SK-N-SH (cell line): ENCODE data around the gene CFAP251. TPM values are rescaled to one million over a fixed set of nuclear protein-coding genes. Genes with fewer than 3 reads are reported as not detected.
"Not testable (repeated sequence)": the region's sequence is repeated elsewhere in the genome, so short reads cannot be mapped to it uniquely, and the experiment has no call there.

Experiments used
- CTCF ChIA-PET: fragments of 300-600, 350-600 bp; formaldehyde crosslinking; extraction: SDS; loops from one replicate; lab custom pipeline; 2021; lab: Yijun Ruan, JAX
- POLR2A ChIA-PET: fragments of 350-600 bp; sonication (Branson Sonifier 250); formaldehyde crosslinking; extraction: SDS; loops from one replicate; lab custom pipeline; 2020; ENCODE audit warnings: antibody characterized with exemption, inconsistent platforms; lab: Yijun Ruan, JAX
- DNase-seq: peaks from one replicate; pipeline ENCODE4 v3.0.0; 2012
- H2AFZ ChIP-seq: fragments of 200-600 bp; sonication (generic); 2 replicates; pipeline ENCODE4 v1.8.1; 2016; ENCODE audit warnings: antibody characterized with exemption, mild to moderate bottlenecking, low read depth
- H3F3A ChIP-seq: fragments of 200-600 bp; sonication (generic); replicated peaks from 2 replicates; pipeline ENCODE3; 2016; ENCODE audit warnings: antibody characterized with exemption, mild to moderate bottlenecking; ENCODE audit not compliant: insufficient read depth
- H3K27ac ChIP-seq, 2 experiments: fragments of 200-500 bp in 1 of 2; fragments of 200-600 bp in 1 of 2; sonication (Bioruptor generic) in 1 of 2; sonication (generic), shearing (Covaris generic) in 1 of 2; 2 replicates each; pipeline versions ENCODE4 v1.5.1 to v1.6.1; 2014 to 2016; ENCODE audit warnings: low read depth in 2 of 2, inconsistent platforms in 1 of 2, low read length in 1 of 2, mild to moderate bottlenecking in 1 of 2, mixed read lengths in 1 of 2
- H3K27me3 ChIP-seq: fragments of 200-600 bp; sonication (generic), shearing (Covaris generic); 2 replicates; pipeline ENCODE4 v1.6.1; 2016; ENCODE audit warnings: mixed run types; ENCODE audit not compliant: insufficient read depth
- H3K36me3 ChIP-seq, 2 experiments: fragments of 200-500 bp in 1 of 2; fragments of 200-600 bp in 1 of 2; sonication (Bioruptor generic) in 1 of 2; sonication (generic) in 1 of 2; replicated peaks in 1 of 2; 2 replicates each; pipeline versions ENCODE3 to v1.5.1; 2014 to 2016; ENCODE audit warnings: low read length in 1 of 2, mild to moderate bottlenecking in 1 of 2; ENCODE audit not compliant: insufficient read depth in 2 of 2, control insufficient read depth in 1 of 2
- H3K4me1 ChIP-seq, 2 experiments: fragments of 200-500 bp in 1 of 2; fragments of 200-600 bp in 1 of 2; sonication (Bioruptor generic) in 1 of 2; sonication (generic), shearing (Covaris generic) in 1 of 2; 2 replicates each; pipeline versions ENCODE4 v1.5.1 to v1.6.1; 2014 to 2016; ENCODE audit warnings: low read depth in 1 of 2, low read length in 1 of 2, mixed run types in 1 of 2; ENCODE audit not compliant: insufficient read depth in 2 of 2, control insufficient read depth in 1 of 2
- H3K4me2 ChIP-seq: fragments of 200-600 bp; sonication (generic), shearing (Covaris generic); 2 replicates; pipeline ENCODE4 v1.6.1; 2017; ENCODE audit warnings: mixed run types
- H3K4me3 ChIP-seq, 2 experiments: fragments of 200-500 bp in 1 of 2; fragments of 200-600 bp in 1 of 2; sonication (Bioruptor generic) in 1 of 2; sonication (generic), shearing (Covaris generic) in 1 of 2; 2 replicates each; pipeline versions ENCODE4 v1.5.1 to v1.8.1; 2014 to 2016; ENCODE audit warnings: low read depth in 2 of 2, inconsistent platforms in 1 of 2, low read length in 1 of 2, mild to moderate bottlenecking in 1 of 2, mixed read lengths in 1 of 2, moderate library complexity in 1 of 2
- H3K79me2 ChIP-seq: fragments of 200-600 bp; sonication (generic); 2 replicates; pipeline ENCODE4 v1.8.1; 2017; ENCODE audit warnings: mild to moderate bottlenecking; ENCODE audit not compliant: insufficient read depth
- H3K9ac ChIP-seq: fragments of 200-600 bp; sonication (generic); 2 replicates; pipeline ENCODE4 v1.6.1; 2017; ENCODE audit warnings: mixed run types
- H3K9me2 ChIP-seq: fragments of 200-600 bp; sonication (generic); 2 replicates; pipeline ENCODE4 v1.6.1; 2017; ENCODE audit warnings: mixed run types
- H3K9me3 ChIP-seq: fragments of 200-600 bp; sonication (generic); 2 replicates; pipeline ENCODE4 v1.6.1; 2017; ENCODE audit warnings: mixed run types, mild to moderate bottlenecking, moderate library complexity
- H4K20me1 ChIP-seq: fragments of 200-600 bp; sonication (generic); 2 replicates; pipeline ENCODE4 v1.6.1; 2017; ENCODE audit warnings: mild to moderate bottlenecking, mixed run types; ENCODE audit not compliant: insufficient read depth
- CHD2 ChIP-seq: fragments of 150-350 bp; IDR thresholded peaks from 2 replicates; pipeline ENCODE4 v1.6.1; 2018; ENCODE audit warnings: low read length; ENCODE audit not compliant: partially characterized antibody
- ELF1 ChIP-seq: IDR thresholded peaks from 2 replicates; pipeline ENCODE4 v1.4.0; 2012
- EP300 ChIP-seq, 2 experiments: IDR thresholded peaks; 2 replicates each; pipeline versions ENCODE4 v1.4.0 to v1.6.1; 2012; ENCODE audit warnings: borderline replicate concordance in 1 of 2, low read depth in 1 of 2, low read length in 1 of 2
- EZH2phosphoT487 ChIP-seq: fragments of 200-600 bp; sonication (generic); IDR thresholded peaks from 2 replicates; pipeline ENCODE4 v1.6.1; 2017; ENCODE audit warnings: low read depth, mixed run types, mild to moderate bottlenecking, antibody characterized with exemption, moderate library complexity, borderline replicate concordance
- FOXJ3 ChIP-seq: sonication (generic); formaldehyde crosslinking; IDR thresholded peaks from 2 replicates; pipeline ENCODE4 v1.5.1; 2020; ENCODE audit warnings: mild to moderate bottlenecking, missing genetic modification reagents
- FOXM1 ChIP-seq: IDR thresholded peaks from 2 replicates; pipeline ENCODE4 v1.4.0; 2012; ENCODE audit warnings: low read depth, mild to moderate bottlenecking
- GABPA ChIP-seq: IDR thresholded peaks from 2 replicates; pipeline ENCODE4 v1.4.0; 2012; ENCODE audit warnings: low read depth, mild to moderate bottlenecking
- JUND ChIP-seq: IDR thresholded peaks from 2 replicates; pipeline ENCODE4 v1.4.0; 2012
- MEF2A ChIP-seq: IDR thresholded peaks from 2 replicates; pipeline ENCODE4 v1.4.0; 2012; ENCODE audit warnings: low read depth, borderline replicate concordance
- MXI1 ChIP-seq: IDR thresholded peaks from 2 replicates; pipeline ENCODE4 v1.6.1; 2012; ENCODE audit warnings: mild to moderate bottlenecking, low read depth, low read length, improper control_type of control experiment
- NRF1 ChIP-seq: IDR thresholded peaks from 2 replicates; pipeline ENCODE4 v1.6.1; 2012; ENCODE audit warnings: low read depth, mild to moderate bottlenecking, low read length
- RAD21 ChIP-seq: IDR thresholded peaks from 2 replicates; pipeline ENCODE4 v1.6.1; 2012; ENCODE audit warnings: mild to moderate bottlenecking, low read length
- RCOR1 ChIP-seq: fragments of 150-350 bp; IDR thresholded peaks from 2 replicates; pipeline ENCODE4 v1.6.1; 2017; ENCODE audit warnings: antibody characterized with exemption, low read length
- RXRA ChIP-seq: IDR thresholded peaks from 2 replicates; pipeline ENCODE4 v1.4.0; 2012; ENCODE audit warnings: low read depth, mild to moderate bottlenecking, borderline replicate concordance
- TEAD4 ChIP-seq: IDR thresholded peaks from 2 replicates; pipeline ENCODE4 v1.4.0; 2012; ENCODE audit warnings: mild to moderate bottlenecking, borderline replicate concordance; ENCODE audit not compliant: insufficient read depth
- YY1 ChIP-seq: IDR thresholded peaks from 2 replicates; pipeline ENCODE4 v1.4.0; 2012; ENCODE audit warnings: low read depth, mild to moderate bottlenecking
- WGBS: methylation state at CpG from one replicate; pipeline ENCODE4 v1.1.6; 2017; ENCODE audit warnings: low lambda C conversion rate; 5-methylcytosine and 5-hydroxymethylcytosine counted together
- polyA plus RNA-seq, 3 experiments: library from polyadenylated mRNA; depleted of rRNA; stranded (reverse); fragments of >200 nt; gene quantifications; 2 replicates each; pipeline ENCODE4 v1.2.3, GENCODE V29; 2012
- TF ChIP-seq, protein P1 (sequence below): IDR thresholded peaks from 2 replicates; pipeline ENCODE4 v1.4.0; 2012; ENCODE audit warnings: low read depth, borderline replicate concordance
- TF ChIP-seq, protein P2 (sequence below): IDR thresholded peaks from 2 replicates; pipeline ENCODE4 v1.4.0; 2012; ENCODE audit warnings: low read depth, borderline replicate concordance
- TF ChIP-seq, protein P3 (sequence below): fragments of 150-350 bp; IDR thresholded peaks from 2 replicates; pipeline ENCODE4 v1.6.1; 2016; ENCODE audit warnings: mild to moderate bottlenecking, low read depth, low read length

Gene CFAP251
- polyA plus RNA-seq, 1 of the 3 experiments (the other 2 are of a cell fraction): 5.7 TPM

DNA sequence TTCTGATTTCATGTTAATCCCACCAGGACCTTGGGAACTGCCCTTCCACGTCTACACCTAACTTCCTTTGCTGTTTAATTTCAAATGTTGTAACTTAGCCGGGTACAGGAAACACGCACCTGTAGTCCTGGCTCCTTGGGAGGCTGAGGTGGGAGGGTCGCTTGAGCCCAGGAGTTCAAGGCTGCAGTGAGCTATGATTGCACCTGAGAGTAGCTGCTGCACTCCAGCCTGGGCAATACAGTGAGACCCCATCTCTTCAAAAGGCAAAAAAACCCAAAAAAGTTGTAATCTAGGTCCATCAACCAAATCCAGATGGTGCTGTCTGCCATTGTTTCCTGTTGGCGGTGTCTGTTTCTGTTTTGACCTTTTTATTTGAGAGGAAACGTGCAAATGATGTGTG lies 117.8 kb downstream of the CFAP251 start:
- 94% methylated on average over 6 of the region's 6 CpGs for WGBS
- Histone ChIP-seq H3K4me3 (no peak overlapping the region), H3K27ac (no peak overlapping the region), H3K4me2 (no peak overlapping the region), H3K36me3 (peaks cover 0 to 35% of the 10 kb centered on the region in 2 experiments), H2AFZ (no peak overlapping the region), H3K27me3 (no peaks in the 10 kb centered on the region), H3F3A (peaks cover 4% of the 10 kb centered on the region), H4K20me1 (peaks cover 22% of the 10 kb centered on the region; the same call in 1 of the 2 replicates), H3K79me2 (peaks cover 78% of the 10 kb centered on the region), H3K4me1 (no peaks in the 10 kb centered on the region), H3K9me2 (no peaks in the 10 kb centered on the region), H3K9ac (no peak overlapping the region), H3K9me3 (no peaks in the 10 kb centered on the region)
- DNase-seq: no peak
- TF ChIP-seq EP300 (IDR thresholded peaks at IDR 0.05; ENCODE audit: borderline replicate concordance in 1 of 2, low read depth in 1 of 2, low read length in 1 of 2): no peak
- no peak for TF ChIP-seq RCOR1
- TF ChIP-seq, protein P1, sequence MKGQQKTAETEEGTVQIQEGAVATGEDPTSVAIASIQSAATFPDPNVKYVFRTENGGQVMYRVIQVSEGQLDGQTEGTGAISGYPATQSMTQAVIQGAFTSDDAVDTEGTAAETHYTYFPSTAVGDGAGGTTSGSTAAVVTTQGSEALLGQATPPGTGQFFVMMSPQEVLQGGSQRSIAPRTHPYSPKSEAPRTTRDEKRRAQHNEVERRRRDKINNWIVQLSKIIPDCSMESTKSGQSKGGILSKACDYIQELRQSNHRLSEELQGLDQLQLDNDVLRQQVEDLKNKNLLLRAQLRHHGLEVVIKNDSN: no peak
- no peak for TF ChIP-seq MXI1
- TF ChIP-seq, protein P2, sequence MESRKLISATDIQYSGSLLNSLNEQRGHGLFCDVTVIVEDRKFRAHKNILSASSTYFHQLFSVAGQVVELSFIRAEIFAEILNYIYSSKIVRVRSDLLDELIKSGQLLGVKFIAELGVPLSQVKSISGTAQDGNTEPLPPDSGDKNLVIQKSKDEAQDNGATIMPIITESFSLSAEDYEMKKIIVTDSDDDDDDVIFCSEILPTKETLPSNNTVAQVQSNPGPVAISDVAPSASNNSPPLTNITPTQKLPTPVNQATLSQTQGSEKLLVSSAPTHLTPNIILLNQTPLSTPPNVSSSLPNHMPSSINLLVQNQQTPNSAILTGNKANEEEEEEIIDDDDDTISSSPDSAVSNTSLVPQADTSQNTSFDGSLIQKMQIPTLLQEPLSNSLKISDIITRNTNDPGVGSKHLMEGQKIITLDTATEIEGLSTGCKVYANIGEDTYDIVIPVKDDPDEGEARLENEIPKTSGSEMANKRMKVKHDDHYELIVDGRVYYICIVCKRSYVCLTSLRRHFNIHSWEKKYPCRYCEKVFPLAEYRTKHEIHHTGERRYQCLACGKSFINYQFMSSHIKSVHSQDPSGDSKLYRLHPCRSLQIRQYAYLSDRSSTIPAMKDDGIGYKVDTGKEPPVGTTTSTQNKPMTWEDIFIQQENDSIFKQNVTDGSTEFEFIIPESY: no peak
- TF ChIP-seq FOXJ3 (CRISPR knock-in tag): no peak
- TF ChIP-seq FOXM1: no peak
- TF ChIP-seq GABPA: no peak
- TF ChIP-seq CHD2: no peak
- TF ChIP-seq RAD21: no peak
- no peak for TF ChIP-seq ELF1
- TF ChIP-seq, protein P3, sequence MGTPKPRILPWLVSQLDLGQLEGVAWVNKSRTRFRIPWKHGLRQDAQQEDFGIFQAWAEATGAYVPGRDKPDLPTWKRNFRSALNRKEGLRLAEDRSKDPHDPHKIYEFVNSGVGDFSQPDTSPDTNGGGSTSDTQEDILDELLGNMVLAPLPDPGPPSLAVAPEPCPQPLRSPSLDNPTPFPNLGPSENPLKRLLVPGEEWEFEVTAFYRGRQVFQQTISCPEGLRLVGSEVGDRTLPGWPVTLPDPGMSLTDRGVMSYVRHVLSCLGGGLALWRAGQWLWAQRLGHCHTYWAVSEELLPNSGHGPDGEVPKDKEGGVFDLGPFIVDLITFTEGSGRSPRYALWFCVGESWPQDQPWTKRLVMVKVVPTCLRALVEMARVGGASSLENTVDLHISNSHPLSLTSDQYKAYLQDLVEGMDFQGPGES: no peak
- TF ChIP-seq RXRA: no peak
- POLR2A ChIA-PET: no interaction called here
- CTCF ChIA-PET: no interaction called here

DNA sequence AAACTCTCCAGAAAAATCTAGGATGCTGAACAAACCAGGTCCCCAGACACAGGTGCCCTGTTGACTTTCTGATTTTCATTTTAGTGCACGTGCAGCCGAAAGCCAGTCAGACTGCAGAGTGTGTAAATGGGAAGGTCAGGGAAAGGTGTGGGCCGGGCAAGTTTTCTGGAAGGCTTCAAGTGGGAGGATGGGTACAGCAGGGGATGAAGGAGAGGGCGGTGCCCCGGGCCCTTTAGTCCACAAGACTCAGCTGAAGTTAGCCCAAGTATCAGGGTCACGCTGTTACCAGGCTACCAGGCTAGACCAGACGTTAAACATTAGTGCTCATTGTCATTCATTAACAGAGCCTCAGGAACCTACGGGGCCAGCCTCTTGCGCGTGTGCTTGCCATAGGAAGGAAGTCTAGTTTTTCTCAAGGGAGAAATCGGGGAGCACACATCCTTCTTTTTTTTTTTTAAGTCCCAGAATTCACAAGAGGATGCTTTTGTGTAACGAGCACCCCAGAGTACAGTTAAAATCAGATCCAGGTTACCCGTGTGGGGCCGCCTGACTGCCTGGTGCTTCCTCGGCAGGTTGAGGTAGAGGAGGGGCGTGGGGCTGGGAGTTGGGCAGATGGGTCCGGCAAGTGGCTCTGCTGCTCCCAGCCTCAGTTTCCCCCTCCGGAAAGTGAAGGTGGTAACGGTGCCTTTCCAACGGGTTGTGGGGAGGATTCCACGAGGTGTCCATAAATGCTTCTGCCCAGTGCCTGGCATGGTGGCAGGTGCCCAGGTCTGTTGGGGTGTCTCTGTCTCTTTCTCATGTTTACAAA lies 122.4 kb downstream of the CFAP251 start:
- POLR2A ChIA-PET: no interaction called here

DNA sequence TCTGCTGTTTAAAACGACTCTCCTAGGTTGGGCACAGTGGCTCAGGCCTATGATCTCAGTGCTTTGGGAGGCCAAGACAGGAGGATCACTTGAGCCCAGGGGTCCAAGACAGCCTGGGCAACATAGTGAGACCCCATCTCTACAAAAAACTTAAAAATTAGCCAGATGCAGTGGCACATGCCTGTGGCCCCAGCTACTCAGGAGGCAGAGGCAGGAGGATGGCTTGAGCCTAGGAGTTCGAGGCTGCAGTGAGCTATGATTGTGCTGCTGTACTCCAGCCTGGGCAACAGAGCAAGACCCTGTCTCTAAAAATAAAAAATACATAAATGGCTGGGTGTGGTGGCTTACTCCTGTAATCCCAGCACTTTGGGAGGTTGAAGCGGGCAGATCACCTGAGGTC lies 123.1 kb downstream of the CFAP251 start:
- H3K27ac ChIP-seq, H3K9me3 ChIP-seq, H3K4me3 ChIP-seq, H4K20me1 ChIP-seq, CTCF ChIA-PET, DNase-seq, H2AFZ ChIP-seq, H3F3A ChIP-seq, POLR2A ChIA-PET, H3K9me2 ChIP-seq, H3K4me1 ChIP-seq, H3K9ac ChIP-seq, H3K27me3 ChIP-seq, H3K4me2 ChIP-seq: not testable (repeated sequence)
- Histone ChIP-seq H3K36me3 (peaks cover 9 to 63% of the 10 kb centered on the region in 2 experiments), H3K79me2 (peaks cover 33% of the 10 kb centered on the region)
- 98% methylated on average over 3 of the region's 3 CpGs for WGBS

More for the DNA sequence above, 122.4 kb downstream of the CFAP251 start:
- Histone ChIP-seq H3K9me2 (no peaks in the 10 kb centered on the region), H3K4me2 (no peak overlapping the region), H3K4me1 (no peaks in the 10 kb centered on the region), H2AFZ (no peak overlapping the region), H3K27me3 (no peaks in the 10 kb centered on the region), H3K9me3 (no peaks in the 10 kb centered on the region), H3K27ac (no peak overlapping the region), H3K4me3 (no peak overlapping the region), H3K9ac (no peak overlapping the region), H3K36me3 (peaks cover 4 to 66% of the 10 kb centered on the region in 2 experiments), H3F3A (peaks cover 9% of the 10 kb centered on the region), H4K20me1 (no peaks in the 10 kb centered on the region), H3K79me2 (peaks cover 40% of the 10 kb centered on the region)
- CTCF ChIA-PET: no interaction called here
- no peak for DNase-seq
- TF ChIP-seq MXI1 (no peak), RCOR1 (no peak), MEF2A (no peak), CHD2 (no peak), NRF1 (no peak), TEAD4 (no peak), EZH2phosphoT487 (no peak), JUND (no peak), YY1 (no peak), FOXJ3 (CRISPR knock-in tag) (no peak), RAD21 (no peak)
- WGBS: 76% methylated on average over 15 of the region's 21 CpGs
